Ishikawa (cell line): ENCODE results near the gene FGF14.

Experiments
- CEBPB ChIP-seq: IDR thresholded peaks from 2 replicates; pipeline ENCODE4 v1.6.1; 2012
- CREB1 ChIP-seq: IDR thresholded peaks from 2 replicates; pipeline ENCODE4 v1.6.1; 2012; ENCODE audit warnings: low read depth
- EGR1 ChIP-seq: IDR thresholded peaks from 2 replicates; pipeline ENCODE4 v1.6.1; 2012
- EP300 ChIP-seq: IDR thresholded peaks from 2 replicates; pipeline ENCODE4 v1.6.1; 2012; ENCODE audit warnings: borderline replicate concordance
- FOXM1 ChIP-seq: IDR thresholded peaks from 2 replicates; pipeline ENCODE4 v1.6.1; 2012; ENCODE audit warnings: low read depth, borderline replicate concordance
- NFIC ChIP-seq: IDR thresholded peaks from 2 replicates; pipeline ENCODE4 v1.6.1; 2012
- RAD21 ChIP-seq: IDR thresholded peaks from 2 replicates; pipeline ENCODE4 v1.6.1; 2012; ENCODE audit warnings: low read depth
- REST ChIP-seq: IDR thresholded peaks from 2 replicates; pipeline ENCODE4 v1.6.1; 2012; ENCODE audit warnings: low read depth, mild to moderate bottlenecking
- TAF1 ChIP-seq: IDR thresholded peaks from 2 replicates; pipeline ENCODE4 v1.6.1; 2012; ENCODE audit warnings: low read depth, mild to moderate bottlenecking
- TCF12 ChIP-seq: IDR thresholded peaks from 2 replicates; pipeline ENCODE4 v1.6.1; 2012; ENCODE audit warnings: low read depth
- TEAD4 ChIP-seq: IDR thresholded peaks from 2 replicates; pipeline ENCODE4 v1.6.1; 2012
- YY1 ChIP-seq: IDR thresholded peaks from 2 replicates; pipeline ENCODE4 v1.6.1; 2012; ENCODE audit warnings: low read depth
- ZBTB7A ChIP-seq: IDR thresholded peaks from 2 replicates; pipeline ENCODE4 v1.6.1; 2012; ENCODE audit warnings: low read depth
- TF ChIP-seq, protein P1 (sequence below): IDR thresholded peaks from 2 replicates; pipeline ENCODE4 v1.6.1; 2012
- TF ChIP-seq, protein P2 (sequence below): IDR thresholded peaks from 2 replicates; pipeline ENCODE4 v1.6.1; 2012

Gene FGF14

DNA sequence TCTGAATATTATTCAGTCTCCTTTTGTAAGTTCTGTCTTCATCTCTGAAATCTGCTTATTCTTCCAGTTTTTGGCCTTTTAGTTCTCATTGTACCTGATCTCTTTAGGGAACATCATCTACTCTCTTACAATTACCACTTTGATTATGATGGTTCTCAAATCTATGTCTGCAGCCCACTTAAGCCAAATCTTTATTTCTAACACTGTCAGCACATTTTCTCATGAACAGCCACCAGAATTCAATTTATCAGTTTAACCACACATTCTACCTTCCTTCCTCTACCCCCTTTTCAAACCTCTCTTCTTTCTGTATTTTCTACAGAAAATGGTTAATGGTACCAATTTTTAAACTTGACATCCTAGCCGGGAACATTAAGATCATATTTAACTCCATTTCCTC is 175.3 kb downstream of the FGF14 start:
- TF ChIP-seq EGR1 (no peak), YY1 (no peak), RAD21 (no peak), NFIC (no peak), ZBTB7A (no peak), CEBPB (no peak), REST (no peak), TAF1 (no peak), FOXM1 (no peak), EP300 (no peak), TCF12 (no peak), TEAD4 (no peak)
- TF ChIP-seq, protein P1, sequence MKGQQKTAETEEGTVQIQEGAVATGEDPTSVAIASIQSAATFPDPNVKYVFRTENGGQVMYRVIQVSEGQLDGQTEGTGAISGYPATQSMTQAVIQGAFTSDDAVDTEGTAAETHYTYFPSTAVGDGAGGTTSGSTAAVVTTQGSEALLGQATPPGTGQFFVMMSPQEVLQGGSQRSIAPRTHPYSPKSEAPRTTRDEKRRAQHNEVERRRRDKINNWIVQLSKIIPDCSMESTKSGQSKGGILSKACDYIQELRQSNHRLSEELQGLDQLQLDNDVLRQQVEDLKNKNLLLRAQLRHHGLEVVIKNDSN = no peak
- TF ChIP-seq, protein P2, sequence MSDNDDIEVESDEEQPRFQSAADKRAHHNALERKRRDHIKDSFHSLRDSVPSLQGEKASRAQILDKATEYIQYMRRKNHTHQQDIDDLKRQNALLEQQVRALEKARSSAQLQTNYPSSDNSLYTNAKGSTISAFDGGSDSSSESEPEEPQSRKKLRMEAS = no peak

DNA sequence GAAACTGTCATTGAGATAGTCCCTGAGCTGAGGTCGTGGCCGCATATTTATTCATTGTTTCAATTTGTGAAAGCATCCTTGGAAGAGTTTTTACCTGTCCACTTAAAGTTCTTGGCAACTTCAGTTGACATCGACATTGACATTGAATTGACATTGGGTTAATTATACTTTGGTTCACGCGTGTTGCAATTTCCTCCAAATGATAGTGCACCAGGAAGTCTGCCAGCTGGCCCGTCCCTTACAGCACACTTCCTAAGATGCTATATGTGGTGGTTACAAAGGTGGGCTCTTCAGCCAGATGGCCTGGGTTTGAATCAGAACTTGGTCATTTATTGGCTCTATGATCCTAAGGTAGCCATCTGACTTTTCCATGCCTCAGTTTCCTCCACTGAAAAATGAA is 176.0 kb downstream of the FGF14 start:
- TF ChIP-seq NFIC (no peak), REST (no peak), YY1 (no peak), EP300 (no peak), EGR1 (no peak), TEAD4 (no peak), FOXM1 (no peak), CREB1 (no peak), CEBPB (no peak), TCF12 (no peak), TAF1 (no peak)
- TF ChIP-seq, protein P1 = no peak
- TF ChIP-seq, protein P2 = no peak

DNA sequence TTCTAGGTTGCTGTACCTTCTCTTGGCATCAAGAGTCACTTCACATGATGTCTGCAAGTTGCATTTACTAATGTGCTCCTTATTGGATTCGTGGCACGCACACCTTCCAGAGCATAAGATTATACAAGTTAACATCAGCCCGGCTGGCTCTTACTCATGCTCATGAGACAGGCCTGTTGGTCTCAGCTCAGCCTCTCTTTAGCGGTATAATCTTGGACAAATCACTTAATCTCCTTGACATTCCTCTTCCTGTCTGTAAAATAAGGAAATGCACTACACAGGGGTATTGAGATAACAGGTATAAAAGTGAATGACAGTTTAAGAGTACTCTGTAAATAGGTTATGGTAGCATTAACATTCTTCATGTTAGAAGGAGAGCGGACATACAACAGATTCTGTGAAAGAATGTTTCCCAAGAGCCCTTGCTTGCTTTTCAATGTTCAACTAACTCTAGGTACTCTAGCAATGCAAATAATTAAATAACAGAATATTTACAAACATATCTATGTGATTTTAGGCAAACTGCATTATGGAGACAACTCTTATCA is 181.1 kb downstream of the FGF14 start:
- TF ChIP-seq FOXM1 = no peak
- TF ChIP-seq REST = no peak
- no peak for TF ChIP-seq CREB1
- TF ChIP-seq TAF1 = no peak
- no peak for TF ChIP-seq CEBPB
- TF ChIP-seq, protein P1 = no peak
- no peak for TF ChIP-seq TEAD4
- TF ChIP-seq, protein P2 = no peak
- no peak for TF ChIP-seq RAD21
- TF ChIP-seq NFIC = no peak
- TF ChIP-seq EP300 = no peak
- TF ChIP-seq ZBTB7A = no peak
- no peak for TF ChIP-seq YY1
- TF ChIP-seq TCF12 = no peak
- TF ChIP-seq EGR1 = no peak

- TF ChIP-seq EGR1 (no peak), REST (no peak), ZBTB7A (no peak), CREB1 (no peak), YY1 (no peak), TEAD4 (no peak), CEBPB (no peak), TCF12 (no peak), TAF1 (no peak)
- TF ChIP-seq, protein P1 = no peak
- TF ChIP-seq, protein P2 = no peak
Measured at GRCh38 chr13:102214956-102215355, 186.9 kb downstream of the FGF14 start.
